Left hindlimb (tissue), 1 donor: ENCODE measurements around the gene FBXO11.

Source experiments
- DNase-seq: peaks from one replicate; pipeline ENCODE4 v3.0.0-alpha.2; 2018

FBXO11 gene

DNA sequence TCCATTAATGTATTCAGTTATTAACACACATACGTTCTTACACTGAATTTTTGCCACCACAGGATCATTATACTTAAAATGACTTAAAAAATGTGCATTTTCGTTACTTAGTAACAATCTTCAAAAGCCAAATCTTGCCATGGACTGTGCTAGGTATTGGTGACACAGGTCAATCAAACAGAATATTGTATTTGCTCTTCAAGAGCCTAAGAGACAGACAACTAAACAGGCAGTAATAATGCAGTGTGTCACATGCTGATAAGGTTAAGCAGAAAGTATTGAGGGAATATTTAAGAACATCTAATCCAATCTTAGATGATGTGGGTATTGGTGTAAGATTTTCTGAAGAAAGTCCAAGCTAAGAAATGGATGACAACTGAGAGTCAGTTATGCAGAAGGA lies 56.9 kb downstream of the FBXO11 start:
- DNase-seq: no peak

DNA sequence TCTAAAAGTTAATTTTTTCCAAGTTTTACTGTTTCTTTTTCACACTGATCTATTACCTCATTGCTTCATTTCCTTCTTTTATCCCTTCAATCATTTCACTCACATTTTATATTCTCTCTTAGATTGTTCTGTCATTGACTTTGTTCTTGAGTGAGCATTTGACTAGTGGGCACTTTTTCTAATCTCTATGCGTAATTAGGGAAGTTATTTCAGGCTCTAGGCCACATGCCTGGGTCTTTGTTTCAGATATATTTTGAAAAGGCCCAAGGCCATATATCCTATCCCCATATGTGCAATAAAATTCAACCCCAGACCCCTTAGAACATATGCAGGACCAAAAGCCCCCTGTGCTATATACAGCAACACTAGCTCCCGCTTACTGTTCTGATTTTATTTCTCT lies 62.1 kb downstream of the FBXO11 start:
- DNase-seq: no peak

DNA sequence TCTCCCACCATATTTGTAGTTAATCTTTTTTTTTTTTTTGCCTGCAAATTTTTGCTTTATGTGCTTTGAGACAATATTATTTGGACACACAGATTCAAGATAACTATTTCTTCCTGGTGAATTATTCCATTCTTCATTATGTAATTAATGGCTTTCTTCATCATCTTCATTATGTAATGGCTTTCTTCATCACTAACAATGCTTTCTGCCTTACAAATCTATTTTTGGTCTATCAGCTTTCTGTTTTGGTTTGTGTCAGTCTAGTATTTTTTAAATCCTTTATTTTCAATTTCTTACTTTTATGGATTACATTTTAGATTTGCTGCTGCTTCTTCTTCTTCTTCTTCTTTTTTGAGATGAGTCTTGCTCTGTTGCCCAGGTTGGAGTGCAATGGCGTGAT lies 62.9 kb downstream of the FBXO11 start:
- no peak for DNase-seq

DNA sequence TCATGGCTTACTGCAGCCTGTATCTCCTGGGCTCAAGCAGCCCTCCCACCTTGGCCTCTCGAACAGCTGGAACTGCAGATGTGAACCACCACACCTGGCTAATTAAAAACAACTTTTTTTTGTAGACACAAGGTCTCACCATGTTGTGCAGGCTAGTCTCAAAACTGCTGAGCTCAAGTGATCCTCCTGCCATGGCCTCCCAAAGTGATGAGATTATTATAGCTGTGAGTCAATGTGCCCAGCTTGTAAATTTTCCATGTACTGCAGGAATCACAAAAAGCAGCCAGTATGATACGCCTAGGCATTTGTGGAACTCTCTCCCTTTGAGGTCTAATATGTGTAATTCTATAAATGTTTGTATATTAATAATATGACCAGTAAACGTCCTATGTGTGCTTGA lies 63.5 kb downstream of the FBXO11 start:
- DNase-seq: no peak

DNA sequence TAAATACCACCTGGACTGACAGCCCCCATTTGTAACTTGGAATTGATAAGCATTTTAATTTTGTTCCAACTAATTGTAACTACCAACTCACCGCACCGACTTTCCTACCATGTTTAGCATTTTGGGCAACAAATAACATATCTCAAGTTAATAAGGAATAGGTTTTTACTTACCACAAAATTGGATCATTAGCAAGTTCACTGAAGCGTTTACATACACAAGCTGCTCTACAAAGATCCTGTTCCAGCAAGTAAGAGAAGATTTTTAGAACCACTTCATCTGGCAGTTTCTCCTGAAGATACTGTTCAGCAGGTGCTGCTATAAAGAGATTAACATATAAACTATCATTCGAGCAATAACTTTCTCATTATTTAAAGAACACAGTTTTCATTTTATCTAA lies 67.6 kb downstream of the FBXO11 start:
- no peak for DNase-seq

DNA sequence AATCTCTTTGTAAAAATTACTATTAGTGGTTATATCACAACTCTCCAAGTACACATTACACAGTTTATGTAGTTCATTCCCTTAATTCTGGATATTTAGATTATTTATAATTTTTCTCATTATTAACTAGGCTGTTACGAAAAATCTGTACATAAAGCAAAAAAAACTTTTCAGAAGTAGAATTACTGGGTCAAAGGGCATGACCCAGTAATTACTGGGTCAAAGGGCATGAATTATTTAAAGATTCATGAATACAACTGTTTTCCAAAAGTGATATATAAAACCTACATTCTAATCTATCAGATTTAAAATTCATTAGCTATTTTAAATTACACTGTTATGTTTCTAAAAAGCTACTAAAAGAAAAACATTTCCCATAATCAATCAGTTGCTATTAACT lies 68.0 kb downstream of the FBXO11 start:
- DNase-seq: no peak

DNA sequence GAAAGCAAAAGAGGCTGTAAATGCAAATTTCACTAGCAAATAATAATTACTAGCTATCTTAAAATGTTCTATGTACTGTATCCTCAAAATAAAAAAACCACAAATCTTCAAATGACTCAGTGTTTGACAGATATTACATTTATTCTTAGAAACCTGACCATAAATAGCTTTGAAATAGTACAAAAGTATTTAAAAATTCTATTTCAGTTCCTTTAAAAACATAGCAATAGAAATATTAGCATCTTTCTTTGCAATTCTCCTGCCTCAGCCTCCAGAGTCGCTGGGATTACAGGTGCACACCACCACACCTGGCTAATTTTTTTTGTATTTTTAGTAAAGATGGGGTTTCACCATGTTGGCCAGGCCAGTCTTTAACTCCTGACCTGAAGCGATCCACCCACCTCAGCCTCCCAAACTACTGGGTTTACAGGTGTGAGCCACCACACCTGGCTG lies 72.8 kb downstream of the FBXO11 start:
- DNase-seq: no peak

DNA sequence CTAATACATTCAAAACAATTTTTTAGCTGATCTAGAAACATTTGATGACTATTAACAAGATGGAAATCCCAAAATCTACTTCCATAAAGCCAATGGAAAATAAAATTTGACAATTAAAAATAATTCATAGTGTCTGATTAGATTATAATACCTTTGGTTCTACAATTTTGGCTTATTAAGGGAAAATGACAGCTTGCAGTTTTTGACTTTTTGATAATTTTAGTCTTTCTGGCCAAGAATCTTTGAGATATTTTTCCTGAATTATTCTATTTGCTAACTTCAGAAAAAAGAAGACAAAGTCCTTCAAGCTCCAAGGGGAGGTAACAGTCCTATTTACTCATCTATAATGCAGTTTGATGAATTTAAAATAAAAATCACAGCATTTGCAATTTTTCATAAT lies 83.8 kb downstream of the FBXO11 start:
- DNase-seq: no peak

DNA sequence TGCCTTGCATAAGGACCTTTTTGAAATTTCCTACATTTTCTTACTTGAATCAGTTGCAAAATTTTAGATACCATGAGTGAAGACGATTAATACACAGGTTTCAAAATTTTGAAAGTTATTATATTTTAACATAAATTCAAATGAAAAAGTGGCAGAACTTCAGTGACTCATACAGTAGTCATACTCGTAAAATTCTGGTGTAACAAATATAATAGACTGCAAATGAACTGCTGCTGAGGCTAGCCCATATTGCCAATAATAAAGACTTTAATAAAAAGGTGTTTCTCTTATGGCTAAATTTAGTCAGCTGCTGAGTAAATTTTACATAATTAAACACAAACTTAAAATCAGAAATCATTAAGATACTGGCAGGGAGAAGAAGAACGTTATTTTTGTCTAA lies 86.5 kb downstream of the FBXO11 start:
- DNase-seq: no peak

DNA sequence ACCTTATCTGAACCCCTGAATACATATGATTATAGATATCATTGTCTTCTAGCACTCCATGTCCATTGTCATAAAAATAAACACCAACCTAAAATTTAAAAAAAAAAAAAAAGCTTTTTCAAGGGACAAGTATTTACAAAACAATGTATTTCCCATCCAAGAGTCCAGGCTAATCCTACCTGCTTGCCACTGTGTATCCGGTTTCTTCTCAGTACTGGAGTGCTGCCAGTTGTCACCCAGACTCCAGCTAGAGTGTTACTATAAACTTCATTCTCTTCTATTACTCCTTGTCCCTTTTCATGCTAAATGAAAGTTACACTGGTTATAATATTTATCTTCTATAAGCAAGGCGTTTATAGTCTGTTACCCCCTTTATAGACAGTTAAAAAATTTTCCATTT lies 87.5 kb downstream of the FBXO11 start:
- no peak for DNase-seq

DNA sequence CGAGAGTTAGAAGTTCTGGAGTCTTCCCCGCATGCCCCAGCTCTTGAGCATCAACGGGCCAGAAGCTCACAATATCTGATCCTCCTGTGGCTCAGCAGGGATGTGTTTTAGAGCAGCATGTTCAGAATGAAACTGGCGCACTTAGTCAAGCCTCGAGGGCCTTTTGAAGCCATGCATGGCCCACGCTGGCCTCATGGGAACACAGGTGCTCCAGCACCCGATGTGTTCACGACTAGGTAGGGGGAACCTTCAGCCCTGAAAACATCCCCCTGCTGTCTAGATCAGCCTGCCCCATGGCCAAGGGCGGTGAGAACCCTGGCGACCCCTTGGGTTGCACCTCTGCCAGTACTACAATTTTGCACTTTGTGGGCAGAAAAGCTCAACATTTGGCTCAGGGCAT lies 90.5 kb downstream of the FBXO11 start:
- DNase-seq: no peak

DNA sequence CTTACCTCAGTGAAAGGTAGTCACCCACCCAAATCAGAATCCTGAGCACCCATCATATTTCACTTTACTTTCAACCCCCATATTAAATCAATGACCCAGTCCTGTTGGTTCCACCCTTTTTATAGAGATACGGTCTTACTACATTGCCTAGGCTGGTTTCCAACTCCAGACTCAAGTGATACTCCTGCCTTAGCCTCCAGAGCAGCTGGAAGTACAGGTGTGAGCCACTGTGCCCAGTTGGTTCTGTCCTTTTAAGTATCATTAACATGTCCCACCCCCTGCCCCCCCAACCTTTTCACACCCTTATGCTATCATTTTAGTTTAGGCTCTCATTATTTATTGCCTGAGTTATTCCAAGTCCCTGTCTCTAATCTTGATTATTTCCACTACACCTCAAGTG lies 94.6 kb downstream of the FBXO11 start:
- no peak for DNase-seq

DNA sequence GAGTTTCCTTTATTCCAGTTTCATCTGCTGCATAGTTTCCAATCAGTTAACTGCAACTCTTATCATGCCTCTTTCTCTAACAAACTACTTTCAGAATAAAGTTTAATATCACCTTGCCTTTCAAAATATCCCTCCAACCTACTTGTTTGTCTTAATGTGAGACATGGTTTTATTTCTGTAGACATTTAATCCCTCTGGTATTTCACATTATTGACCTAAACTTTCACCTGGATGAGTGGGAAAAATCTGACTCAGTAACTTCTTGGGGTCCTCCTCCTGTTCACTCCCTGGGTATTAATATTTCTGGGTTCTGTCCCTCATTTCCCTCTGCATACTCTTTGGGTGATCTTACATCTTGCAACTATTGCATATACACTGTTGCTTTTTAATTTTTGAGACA lies 95.4 kb downstream of the FBXO11 start:
- DNase-seq: no peak

DNA sequence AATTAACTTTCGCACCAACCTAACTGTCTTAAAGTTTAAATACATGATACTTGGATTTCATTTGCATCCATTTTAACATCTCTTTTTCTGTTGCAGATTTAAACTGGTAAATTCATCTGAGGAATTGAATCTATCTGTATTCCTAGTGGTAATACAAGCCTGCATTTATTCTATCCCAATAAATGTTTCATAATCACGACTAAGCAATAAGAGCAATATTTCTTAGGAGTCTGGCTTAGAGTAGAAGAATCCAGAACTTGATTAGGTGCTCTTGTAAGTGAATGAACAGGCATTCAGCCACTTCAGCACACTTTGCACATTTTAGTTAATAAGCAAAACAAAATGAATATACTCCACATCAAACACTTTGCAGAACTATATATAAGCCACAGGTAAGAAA lies 96.4 kb downstream of the FBXO11 start:
- no peak for DNase-seq

DNA sequence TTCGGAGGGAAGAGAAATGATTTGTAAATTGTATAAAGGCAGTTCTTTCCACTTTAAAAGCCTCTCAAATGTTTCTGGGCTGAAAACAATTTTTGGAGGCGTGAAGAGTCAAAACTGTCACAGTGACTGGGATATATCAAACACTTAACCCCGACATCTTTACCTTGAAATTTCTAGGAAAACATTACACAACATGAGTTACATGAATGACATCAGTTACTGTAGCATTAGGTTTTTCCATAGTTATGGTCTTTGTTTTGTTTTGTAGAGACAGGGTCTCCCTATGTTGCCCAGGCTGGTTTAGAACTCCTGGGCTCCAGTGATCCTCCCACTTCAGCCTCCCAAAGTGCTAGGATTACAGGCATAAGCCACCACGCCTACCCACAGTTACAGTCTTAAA lies 97.7 kb downstream of the FBXO11 start:
- no peak for DNase-seq

DNA sequence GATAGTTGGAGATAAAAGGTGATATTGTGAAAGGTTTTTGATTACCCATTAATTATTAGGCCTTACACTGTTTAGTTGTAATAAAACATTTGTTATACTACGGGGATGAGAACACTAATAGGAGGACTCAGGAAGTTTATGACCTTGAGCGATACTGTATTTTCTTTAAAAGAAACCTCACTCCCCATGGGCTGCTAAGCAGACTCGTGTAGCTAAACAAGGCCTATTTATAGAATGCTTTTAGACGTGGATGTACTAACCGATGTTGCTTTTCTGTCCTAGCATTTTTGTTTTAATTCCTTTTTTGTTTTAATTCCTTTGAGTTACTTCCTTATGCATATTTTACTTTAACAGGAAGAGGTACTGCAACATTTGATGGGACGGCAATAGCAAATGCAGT lies 100.4 kb downstream of the FBXO11 start:
- DNase-seq: no peak

DNA sequence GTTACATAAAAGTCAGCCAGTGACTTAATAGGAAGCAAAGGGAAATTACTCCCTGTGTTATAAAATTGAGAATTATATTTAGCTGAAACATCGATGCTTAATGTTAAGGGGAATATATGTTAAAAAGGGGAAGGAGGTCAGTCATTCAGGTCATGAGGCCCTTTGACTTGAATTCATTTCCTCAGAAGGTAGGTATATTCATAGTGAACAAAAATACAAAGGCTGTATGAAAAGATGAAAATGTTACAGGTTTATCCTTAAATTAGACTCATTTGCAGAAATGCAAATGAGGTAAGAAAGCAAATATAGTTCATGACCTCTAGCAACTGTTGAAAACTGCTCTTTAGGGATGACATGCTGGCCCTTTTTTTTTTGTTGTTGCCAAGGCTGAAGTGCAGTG lies 102.5 kb downstream of the FBXO11 start:
- no peak for DNase-seq

DNA sequence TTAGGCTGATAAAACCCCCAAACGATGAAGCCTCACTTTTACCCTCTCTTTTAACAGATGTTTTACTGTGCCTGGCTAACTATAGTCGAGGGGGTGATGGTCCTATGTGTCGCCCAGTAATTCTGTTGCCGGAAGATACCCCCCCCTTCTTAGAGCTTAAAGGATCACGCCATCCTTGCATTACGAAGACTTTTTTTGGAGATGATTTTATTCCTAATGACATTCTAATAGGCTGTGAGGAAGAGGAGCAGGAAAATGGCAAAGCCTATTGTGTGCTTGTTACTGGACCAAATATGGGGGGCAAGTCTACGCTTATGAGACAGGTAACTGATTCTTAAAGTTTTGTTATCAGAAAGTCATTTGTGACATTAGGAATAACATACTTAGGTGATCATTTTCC lies 102.9 kb downstream of the FBXO11 start:
- DNase-seq: no peak

DNA sequence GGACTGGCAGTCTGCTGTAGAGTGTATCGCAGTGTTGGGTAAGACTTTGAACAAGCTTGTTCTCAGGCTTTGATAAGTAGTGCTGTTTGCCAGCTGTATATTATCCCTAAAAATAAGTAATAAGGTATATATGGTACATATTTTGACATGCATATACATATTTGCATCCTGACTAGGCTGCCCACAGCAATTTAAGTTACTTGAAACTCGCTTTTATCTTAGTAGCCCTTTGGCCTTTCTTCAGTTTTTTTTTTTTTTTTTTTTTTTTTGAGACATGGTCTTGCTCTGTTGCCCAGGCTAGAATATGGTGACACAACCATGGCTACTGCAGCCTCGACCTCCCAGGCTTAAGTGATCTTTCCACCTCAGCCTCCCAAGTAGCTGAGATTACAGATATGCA lies 105.2 kb downstream of the FBXO11 start:
- DNase-seq: no peak

DNA sequence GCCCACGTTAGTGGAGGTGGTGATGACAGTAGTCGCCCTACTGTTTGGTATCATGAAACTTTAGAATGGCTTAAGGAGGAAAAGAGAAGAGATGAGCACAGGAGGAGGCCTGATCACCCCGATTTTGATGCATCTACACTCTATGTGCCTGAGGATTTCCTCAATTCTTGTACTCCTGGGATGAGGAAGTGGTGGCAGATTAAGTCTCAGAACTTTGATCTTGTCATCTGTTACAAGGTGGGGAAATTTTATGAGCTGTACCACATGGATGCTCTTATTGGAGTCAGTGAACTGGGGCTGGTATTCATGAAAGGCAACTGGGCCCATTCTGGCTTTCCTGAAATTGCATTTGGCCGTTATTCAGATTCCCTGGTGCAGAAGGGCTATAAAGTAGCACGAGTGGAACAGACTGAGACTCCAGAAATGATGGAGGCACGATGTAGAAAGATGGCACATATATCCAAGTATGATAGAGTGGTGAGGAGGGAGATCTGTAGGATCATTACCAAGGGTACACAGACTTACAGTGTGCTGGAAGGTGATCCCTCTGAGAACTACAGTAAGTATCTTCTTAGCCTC lies 107.2 kb downstream of the FBXO11 start:
- DNase-seq: no peak

DNA sequence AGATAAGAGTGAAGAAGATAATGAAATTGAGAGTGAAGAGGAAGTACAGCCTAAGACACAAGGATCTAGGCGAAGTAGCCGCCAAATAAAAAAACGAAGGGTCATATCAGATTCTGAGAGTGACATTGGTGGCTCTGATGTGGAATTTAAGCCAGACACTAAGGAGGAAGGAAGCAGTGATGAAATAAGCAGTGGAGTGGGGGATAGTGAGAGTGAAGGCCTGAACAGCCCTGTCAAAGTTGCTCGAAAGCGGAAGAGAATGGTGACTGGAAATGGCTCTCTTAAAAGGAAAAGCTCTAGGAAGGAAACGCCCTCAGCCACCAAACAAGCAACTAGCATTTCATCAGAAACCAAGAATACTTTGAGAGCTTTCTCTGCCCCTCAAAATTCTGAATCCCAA lies 107.7 kb downstream of the FBXO11 start:
- DNase-seq: no peak

DNA sequence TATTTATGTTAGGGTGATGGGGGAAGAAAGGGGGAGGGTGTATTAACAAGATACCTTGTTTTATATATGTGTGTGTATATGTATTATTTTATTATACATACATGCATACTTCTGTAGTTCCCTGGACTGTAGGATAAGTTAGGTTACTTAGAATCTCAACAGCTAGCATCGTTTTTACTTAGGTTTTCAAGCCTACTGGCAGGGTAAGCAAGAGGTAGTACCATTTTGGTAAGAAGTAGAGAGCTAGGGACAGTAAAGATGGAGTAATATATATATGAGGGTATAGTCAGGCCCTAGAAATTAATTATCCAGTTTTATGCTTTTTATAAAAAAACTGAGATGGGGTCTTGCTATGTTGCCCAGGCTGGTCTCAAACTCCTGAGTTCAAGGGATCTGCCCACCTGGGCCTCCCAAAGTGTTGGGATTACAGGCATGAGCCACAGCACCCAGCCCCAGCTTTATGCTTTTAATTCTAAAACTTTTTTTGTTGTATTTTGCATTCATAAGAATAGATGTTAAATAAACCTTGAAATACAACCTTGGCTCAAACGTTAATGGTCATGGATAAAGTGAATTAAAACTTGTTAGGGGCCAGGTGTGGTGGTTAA lies 110.1 kb downstream of the FBXO11 start:
- DNase-seq: no peak

DNA sequence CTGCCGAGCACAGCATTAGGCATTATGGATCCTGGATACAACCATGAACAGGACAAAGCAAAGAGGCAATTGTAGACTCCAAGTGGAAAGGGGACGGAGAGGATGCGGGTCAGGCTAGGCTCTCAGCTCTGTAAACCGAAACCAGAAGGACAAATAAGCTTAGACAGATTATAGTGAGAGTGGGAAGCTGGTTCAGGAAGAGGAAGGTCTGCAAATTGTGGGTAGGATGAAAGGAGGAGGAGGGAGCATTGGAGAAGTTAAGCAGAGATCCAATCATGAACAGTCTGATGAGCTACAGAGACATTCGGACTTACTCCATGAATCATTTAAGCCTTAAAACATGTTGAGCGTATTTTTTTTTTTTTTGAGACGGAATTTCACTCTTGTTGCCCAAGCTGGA lies 120.3 kb downstream of the FBXO11 start:
- no peak for DNase-seq

DNA sequence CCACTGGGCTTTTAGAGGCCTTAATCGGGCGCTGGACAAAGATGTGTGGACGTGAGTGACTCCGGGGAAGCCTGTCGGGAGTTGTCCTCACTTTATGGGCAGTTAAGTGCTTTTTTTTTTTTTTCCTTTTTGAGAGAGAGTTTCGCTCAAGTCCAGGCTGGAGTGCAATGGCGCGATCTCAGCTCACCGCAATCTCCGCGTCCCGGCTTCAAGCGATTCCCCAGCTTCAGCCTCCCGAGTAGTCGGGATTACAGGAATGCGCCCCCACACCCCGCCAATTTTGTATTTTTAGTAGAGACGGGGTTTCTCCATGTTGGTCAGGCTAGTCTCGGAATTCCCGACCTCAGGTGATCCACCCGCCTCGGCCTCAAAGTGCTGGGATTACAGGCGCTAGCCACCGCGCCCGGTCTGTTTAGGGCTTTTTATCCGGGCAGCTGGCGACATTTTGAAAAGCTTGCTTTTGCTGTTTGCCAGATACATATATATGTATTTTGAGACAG lies 121.9 kb downstream of the FBXO11 start:
- no peak for DNase-seq
